Stimulated activated CD4-positive, alpha-beta T cell treated with anti-CD3 and anti-CD28 coated beads, Interleukin-12 subunit alpha, Interleukin-12 subunit beta, amount 100 ng/mL, for 4 hours (primary cell): Measurements from ENCODE around the gene SDR42E1.
"Not testable (repeated sequence)": the region's sequence is repeated elsewhere in the genome, so short reads cannot be mapped to it uniquely, and the experiment has no call there.

Source experiments
- DNase-seq: peaks from one replicate; pipeline ENCODE4 v3.0.0-alpha.2; 2020

SDR42E1 gene

DNA sequence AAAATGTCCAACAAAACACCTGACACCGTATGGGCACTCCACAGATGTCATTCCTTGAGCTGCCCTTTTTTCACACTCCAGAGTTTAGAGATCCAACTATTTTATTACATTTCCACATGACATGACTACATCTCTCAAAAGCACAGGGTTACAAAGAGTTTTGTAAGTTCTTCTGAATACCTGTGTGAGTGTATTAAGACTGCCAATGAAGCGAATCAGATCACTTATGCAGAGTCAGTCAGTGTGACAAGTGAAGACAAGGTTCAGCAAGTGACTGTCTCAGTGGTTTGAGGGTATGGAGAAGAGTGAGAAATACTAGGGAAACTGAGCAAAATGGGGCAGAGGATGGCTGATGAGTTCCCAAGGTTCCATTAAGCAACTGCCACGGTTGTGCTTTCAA, 8.4 kb downstream of the SDR42E1 start:
- no peak for DNase-seq

DNA sequence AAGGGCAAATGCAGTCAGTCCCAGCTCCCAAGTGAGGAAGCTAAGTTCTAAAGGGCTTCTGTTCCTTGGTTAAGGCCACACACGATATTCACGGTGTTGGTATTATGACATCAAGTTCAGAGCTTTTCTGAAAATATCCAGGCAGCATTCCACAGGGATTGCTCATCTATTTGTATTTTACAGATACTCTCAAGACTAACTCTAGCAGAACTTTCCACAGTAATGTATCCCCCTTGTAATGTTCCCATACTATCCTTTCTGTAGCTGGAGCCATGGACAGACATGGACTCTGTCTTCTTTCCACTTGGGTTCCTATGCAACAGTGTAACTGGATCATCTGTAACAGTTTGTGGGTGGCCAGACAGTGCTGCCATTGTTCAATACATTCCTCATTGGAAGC, 13.5 kb downstream of the SDR42E1 start:
- no peak for DNase-seq

DNA sequence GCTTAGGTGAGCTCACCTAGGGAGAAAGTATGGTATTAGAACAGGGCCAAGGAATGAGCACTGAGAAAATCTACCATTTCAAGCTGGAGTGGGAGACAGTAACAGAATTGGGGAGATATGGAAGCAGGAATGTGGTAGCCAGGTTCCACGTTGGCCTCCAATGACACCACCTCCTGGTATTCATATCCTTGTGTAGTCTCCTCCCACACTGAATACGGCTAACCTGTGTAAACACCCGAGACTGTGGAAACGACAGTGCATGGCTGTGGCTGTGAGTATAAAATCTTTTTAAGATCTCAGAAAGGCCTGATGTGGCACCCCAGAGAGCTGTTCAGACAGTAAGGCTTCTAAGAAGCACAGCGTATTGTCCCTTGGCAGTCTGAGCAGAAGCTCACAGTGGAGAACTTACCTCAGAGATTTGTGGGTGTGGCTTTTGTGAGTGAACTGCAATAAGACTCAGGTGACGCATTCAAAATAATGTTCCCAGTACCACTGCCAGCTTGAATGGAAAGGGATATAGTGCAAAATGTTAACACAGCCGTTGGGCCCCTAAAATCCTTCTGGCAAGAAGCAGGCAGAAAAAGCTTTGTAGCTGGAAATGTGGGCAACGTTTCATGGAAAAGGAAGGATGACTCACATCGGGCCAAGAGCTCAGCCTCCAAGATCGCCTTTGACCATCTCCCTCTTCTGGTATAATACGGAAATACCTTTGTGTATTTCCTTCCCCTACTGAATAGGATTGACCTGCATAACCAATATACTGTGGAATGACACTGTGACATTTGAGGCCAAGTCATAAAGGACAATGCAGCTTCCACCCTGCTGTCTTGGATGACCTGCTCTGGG, 14.4 kb downstream of the SDR42E1 start:
- DNase-seq, result no peak

DNA sequence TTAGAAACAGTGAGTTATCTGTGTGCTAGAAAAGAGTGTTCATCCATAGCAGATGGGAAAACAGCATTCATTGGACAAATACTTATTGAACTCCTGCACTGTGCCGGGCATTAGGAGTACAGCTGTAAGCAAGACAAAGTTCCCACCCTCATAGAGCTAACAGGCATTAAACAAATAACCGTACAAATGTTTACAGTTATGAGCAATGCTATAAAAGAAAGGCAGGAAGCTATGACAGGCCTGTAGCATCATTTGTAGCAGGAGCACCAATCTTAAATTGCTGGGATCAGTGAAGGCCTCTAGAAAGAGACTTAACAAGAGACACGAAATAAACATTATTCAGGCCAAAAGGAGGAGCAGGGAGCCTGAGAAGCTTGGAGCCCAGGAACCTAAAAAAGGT, 15.6 kb downstream of the SDR42E1 start:
- no peak for DNase-seq

DNA sequence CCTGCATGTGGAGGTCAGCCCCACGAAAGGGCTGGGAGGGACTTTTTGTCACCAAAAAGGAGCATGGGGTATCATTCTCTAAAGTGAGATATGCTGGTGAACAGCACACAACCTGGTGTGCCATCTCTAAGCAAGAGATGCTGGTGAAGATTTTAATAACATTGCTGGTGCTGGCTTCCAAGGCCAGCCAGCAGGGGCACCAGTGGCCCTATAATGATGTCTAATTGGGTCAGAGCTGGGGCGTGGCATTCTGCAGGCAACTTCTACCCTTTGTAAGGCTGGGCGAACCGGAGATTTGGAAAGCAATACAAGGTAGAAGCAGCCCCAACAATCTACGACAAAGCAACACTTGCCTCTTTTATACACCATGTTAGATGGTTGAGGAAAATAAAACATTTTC, 16.8 kb downstream of the SDR42E1 start:
- DNase-seq, result no peak

DNA sequence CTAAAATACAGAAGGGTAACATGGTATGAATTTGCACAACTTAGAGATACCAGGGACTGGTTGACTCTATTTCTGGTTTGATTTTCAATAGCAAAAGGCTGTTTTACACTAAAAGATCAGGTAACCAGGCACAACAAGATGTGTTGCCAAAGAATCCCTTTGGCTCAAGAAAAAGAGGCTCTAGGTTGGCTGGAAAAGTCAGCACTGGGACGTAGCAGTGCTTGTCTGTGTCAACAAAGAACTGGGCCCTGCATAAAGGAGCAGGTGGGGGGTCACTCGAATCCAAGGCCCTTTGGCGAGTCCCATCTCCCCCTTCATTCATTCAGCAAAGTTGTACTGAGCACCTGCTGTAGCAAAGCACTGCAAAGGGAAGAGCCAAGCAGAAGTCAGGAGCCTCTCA, 18.4 kb downstream of the SDR42E1 start:
- no peak for DNase-seq

DNA sequence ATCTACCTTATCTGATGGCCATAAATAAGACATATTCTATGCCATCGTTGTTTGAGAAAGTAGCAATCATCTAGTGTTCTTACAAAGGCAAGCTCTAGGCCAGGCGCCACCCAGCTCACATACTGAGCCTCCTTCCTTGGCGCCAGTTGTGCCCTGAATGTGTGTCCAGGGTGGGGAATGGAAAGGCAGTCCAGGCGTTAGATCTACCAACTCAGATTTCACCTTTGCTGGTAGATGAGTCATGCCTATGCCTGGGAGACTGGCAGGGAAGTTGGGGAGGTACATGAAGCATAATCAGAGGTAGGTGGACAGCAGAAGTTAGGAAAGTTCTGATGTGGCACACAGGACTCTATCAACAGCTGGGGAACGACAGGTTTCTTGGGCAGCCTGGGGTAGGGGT, 23.6 kb downstream of the SDR42E1 start:
- DNase-seq, result no peak

DNA sequence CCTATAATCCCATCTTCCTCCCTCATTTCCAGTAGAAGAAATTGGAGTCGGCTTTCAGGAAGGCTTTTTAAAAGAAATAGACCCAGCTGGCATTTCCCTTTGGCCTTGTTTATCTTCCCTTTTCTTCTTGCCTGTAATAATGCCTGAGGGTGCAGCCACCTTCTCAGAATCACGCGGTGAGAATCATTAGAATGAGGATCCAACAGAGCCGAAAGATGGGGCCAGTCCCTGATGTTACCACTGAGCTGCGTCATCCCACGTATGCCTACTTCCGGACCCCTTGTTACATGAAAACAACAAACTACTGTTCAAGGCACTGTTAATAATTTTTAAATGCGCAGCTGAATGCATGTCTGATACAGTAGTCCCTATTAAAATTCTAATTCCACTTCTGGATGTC, 24.1 kb downstream of the SDR42E1 start:
- no peak for DNase-seq

DNA sequence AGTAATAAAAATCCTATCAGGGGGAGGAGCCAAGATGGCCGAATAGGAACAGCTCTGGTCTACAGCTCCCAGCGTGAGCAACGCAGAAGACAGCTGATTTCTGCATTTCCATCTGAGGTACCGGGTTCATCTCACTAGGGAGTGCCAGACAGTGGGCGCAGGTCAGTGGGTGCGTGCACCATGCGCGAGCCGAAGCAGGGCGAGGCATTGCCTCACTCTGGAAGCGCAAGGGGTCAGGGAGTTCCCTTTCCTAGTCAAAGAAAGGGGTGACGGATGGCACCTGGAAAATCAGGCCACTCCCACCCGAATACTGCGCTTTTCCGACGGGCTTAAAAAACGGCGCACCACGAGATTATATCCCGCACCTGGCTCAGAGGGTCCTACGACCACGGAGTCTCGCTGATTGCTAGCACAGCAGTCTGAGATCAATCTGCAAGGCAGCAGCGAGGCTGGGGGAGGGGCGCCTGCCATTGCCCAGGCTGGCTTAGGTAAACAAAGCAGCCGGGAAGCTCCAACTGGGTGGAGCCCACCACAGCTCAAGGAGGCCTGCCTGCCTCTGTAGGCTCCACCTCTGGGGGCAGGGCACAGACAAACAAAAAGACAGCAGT, 33.8 kb downstream of the SDR42E1 start:
- not testable (repeated sequence) for DNase-seq

DNA sequence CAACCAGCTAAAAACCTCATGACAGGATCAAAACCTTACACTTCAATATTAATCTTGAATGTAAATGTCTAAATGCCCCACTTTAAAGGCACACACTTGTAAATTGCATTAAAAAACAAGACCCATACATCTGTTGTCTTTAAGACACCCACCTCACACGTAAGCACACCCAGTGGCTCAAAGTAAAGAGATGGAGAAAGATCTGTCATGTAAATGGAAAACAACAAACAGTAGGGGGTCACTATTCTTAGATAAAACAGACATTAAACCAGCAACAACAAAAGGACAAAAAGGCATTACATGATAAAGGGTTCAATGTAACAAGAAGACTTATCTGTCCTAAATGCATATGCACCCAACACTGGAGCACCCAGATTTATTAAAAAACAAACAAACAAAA, 35.6 kb downstream of the SDR42E1 start:
- DNase-seq, result no peak

DNA sequence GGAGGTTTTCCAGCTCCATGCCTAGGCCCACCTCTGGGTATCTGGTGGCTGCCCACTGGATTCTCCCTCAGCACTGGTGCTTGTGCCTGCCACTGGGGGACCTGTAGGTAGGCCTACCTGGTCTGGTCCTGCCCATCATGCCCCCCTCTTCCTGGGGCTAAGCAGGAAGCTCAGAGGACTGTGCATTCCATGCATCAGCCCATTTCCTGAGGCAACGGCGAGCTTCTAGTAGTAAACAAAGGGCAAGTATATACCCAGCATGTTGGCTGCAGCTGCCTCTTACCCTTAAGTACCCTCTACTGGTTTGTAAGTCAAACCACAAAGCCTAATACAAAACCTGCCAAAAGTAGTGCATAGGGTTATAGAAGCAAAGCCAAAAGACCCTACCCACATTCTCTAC, 37.5 kb downstream of the SDR42E1 start:
- no peak for DNase-seq

DNA sequence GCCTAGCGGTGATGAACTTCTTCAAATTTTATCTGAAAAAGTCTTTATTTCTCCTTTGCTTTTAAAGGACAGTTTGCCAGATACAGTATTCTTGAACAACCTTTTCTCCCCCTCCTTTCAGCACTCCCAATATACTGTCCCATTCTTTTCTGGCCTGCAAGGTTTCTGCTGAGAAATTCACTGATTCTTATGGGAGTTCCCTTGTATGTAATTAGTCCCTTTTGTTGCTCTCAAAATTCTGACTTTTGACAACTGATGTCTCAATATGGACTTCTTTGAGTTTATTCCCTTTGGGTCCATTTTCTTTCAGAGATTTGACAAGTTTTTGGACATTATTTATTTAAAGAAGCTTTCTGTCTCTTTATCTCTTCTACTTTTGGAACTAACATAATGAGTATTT, 39.4 kb downstream of the SDR42E1 start:
- DNase-seq, result no peak

DNA sequence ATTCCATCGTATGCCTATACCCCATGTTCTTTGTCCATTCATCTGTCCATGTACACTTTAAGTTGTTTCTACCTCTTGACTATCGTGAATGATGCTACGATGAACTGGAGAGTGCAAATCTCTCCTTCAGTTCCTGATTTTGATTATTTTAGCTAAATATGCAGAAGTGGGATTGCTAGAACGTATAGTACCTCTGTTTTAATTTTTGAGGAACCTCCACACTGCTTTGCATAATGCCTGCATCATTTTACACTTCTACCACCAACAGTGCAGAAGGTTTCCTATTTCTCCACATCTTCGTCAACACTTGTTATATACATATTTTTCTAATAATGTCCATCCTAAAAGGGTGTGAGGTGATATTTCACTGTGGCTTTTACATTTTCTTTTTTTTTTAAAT, 43.9 kb downstream of the SDR42E1 start:
- DNase-seq, result no peak

DNA sequence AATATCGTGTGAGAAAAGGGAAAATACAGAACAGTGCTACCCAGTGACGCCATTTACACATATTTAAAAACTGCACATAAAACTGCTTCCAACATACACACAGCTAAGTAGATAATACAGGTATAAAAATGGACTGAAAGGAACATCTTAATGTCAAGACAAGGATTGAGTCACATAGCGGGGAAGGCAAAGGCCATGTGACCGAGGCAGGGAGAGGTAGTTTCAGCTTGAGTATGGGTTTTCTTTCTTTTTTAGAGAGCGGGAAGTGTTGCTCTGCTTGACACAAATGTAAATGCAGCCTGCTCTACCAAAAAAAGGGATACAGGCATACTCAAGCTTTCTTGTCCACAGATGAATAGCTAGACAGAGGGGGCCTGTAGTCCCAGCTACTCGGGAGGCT, 46.5 kb downstream of the SDR42E1 start:
- DNase-seq, result no peak

DNA sequence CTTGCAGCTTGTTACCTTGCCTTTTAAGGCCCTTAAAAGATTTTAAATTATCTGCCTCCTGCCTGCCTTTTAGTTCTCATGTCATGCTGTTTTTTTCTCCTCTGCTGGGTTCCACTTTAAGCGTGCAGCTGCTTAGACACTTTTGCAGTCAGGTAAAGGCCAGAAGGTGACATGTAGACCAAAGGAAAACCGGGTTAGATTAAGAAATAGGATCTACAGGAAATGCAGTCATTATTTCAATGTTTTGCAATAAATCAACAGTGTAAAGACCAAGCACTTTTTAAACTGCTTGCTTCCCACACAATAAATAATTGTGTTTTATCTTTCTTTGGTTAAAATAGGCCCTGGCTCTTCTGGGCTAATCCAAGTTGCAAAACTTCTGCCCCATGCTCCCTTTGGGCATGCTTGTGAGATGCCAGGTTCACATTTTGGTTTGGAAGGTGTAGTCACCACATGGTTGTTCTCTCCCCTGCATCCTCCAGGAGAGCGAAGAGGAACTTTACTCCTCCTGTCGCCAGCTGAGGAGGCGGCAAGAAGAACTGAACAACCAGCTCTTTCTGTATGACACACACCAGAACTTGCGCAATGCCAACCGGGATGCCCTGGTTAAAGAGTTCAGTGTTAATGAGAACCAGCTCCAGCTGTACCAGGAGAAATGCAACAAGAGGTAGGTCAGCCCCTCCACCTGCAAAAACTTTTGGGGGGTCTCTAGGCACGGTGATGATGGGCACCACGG, 54.9 kb downstream of the SDR42E1 start:
- DNase-seq, result no peak

DNA sequence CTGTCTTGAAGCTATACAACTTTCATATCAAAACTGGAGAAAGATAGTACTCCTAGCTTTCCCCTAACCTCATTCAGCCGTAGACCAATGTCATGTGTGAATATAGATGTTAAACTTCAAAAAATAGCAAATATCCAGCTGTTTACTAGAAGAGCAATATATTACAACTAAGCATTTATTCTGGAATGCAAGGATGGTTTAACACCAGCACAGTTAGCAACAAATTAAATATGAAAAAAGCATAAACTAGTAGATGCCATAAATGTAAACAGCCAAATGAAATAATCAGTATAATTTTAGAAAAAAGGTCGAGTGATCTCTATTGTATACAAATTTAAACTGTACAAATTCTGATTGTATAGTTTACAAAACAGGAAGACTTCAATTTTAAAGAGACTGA, 59.7 kb downstream of the SDR42E1 start:
- no peak for DNase-seq

DNA sequence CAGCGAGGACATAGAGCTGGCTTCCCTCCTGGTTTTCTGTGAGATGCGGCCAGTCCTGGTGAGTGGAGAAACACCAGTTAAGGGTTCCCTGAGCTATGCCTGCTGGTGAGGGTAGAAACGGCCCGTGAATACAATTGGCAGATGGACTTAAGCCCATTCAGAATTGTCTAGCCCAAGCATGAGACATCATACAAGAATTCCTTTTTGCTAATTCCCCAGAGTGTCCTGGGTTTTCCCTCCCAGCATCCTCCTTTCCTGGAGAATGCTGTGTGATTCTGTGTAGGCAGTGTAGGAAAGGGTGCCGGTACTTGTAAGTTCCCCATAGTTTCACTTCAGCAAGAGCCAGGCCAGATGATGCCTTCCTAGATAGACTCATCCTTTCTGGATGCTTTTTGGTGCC, 65.1 kb downstream of the SDR42E1 start:
- DNase-seq, result no peak

DNA sequence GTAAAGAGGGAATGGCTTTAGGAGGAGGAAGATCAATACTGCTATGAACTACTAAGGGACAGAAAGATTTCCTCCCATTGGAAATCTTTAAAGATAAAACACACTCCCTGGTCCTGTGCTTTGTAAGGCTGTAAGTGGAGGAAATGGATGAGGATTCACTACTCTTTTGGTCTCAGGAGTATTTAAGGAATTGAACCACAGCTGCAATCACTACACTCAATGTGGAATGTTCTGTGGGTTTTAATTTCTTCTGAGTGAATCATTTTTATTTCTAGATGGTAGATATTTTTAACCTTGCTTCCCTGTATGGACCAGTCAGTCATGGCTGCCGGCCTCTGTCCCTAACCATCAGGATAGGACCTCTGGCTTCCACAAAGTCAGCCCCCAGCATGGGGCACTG, 65.6 kb downstream of the SDR42E1 start:
- no peak for DNase-seq

DNA sequence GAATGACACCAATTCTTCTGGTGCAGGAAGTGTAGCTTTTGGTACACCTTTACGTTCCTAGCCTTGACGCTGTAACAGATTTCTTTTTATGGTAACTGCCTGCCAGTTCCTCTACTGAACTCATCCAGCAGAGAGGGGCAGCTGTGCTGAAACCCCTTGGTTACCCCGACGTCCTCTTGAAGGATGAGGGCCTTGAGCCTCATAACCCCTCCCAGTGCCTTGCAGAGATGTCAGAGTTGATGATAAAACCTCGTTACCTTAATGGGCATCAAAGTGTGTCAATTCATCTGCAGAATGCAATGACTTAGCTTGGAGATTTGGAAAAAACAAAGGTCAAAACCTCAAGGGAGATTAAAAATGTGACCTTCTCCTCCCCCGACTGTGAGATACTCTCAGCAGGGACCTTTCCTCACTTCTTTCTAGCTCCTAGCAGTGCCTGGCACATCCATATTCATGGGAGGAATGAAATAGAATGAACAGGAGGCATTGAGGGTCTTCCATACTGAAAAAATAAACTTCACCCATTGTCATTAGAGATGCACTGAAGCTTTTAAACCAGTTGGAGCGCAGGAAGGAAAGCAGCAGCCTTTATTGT, 69.2 kb downstream of the SDR42E1 start:
- DNase-seq, result no peak

DNA sequence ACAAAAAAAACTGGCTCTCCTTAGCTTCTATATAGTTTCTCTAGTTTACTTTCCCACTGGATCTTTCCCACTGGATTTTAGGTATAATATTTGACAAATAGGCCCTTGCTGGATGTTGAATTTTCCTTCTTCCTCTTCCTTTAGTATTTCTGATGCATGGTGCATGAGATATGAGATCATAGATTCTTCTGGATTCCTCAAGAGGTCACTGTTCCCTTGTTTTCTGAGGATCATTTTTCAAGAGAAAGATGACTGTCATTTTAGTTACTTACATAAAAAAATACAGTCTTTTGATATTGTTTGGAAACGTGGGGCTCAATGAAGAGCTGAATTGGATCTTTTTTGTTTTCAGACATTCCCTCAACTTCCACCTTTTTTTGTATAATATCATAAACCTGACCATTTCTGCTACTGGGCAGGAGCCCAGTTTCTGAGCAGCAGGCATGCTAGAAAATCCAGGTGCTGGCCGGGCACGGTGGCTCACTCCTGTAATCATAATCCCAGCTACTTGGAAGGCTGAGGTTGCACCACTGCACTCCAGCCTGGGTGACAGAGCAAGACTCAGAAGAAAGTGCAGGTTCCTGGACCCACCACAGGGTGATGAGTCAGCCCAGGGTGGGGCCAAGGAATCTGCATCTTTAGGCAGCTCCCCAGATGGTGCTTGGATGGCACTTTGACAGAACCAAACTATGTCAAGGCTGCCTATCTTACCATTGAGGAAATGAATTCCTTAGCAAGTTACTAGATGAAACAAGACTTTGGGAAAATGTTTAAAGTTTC, 70.3 kb downstream of the SDR42E1 start:
- DNase-seq, result no peak

DNA sequence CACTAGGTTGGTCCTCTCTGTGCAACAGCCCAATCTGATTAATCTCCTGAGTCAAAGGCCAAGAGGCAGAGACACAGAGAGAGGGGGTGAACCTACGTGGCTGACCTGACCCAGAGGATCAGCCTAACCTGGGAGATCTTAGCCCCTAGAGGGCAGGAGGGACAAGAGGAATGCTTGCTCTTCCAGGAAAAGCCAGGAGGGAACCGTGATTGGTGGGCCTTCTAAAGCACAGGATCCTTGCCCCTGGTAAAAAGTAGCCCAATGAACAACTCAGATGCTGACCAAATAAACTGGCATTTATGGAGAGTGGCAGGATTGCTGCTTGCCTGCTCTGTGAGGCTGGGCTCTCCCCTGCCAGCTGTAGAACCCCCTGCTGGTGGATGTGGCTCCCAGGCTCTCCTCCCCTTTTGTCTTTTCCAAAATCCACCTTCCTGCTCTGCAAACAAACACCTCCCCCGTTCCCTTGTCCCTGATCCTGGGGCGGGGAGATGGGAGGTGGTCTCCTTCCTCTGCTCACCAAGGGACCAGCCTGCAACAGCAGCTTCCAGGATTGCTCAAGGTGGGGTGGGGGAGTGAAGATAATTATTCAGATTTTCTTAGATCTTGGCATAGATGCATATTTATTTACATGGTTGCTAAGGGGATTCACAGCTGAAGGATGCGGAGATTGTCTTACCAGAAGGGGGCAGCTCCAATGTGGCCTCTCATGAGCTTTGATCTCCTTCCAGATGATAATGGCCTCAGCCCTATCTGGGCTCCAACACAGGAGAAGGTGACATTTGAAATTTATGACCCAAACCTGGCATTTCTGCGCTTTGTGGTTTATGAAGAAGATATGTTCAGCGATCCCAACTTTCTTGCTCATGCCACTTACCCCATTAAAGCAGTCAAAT, 71.9 kb downstream of the SDR42E1 start:
- no peak for DNase-seq
